Endothelial cell of umbilical vein (primary cell): Measurements from ENCODE around the gene BIRC3. TPM values are rescaled to one million over a fixed set of nuclear protein-coding genes. Genes with fewer than 3 reads are reported as not detected.

ENCODE experiments used
- BruUV-seq: library from RNA; stranded (reverse); fragments of 400-500 nt; replicated peaks from 2 replicates; lab custom pipeline; 2021; lab: Mats Ljungman, UMichigan
- CTCF ChIA-PET: fragments of 300-600, 350-600 bp; sonication (Branson Sonifier 250); formaldehyde crosslinking; loops from one replicate; lab custom pipeline; 2021; ENCODE audit warnings: antibody characterized with exemption, inconsistent platforms; lab: Charles Lee
- POLR2A ChIA-PET: fragments of 300-600, 350-600 bp; sonication (Branson Sonifier 250); formaldehyde crosslinking; loops from one replicate; lab custom pipeline; 2021; ENCODE audit warnings: antibody characterized with exemption, inconsistent platforms; lab: Charles Lee
- DNase-seq: peaks from one replicate; pipeline ENCODE4 v3.0.0-alpha.2; 2011; ENCODE audit warnings: low read depth, low spot score
- FAIRE-seq: peaks from 2 replicates; lab custom pipeline; 2011; peaks lifted over from hg19 to GRCh38; lab: Jason Lieb, UNC
- H2AFZ ChIP-seq: 2 replicates; pipeline ENCODE4 v1.6.0; 2012; ENCODE audit warnings: low read depth, low read length, control low read depth, inconsistent platforms
- H3K27ac ChIP-seq: 2 replicates; pipeline ENCODE4 v1.5.1; 2011; ENCODE audit warnings: low read depth, mild to moderate bottlenecking, control low read depth, low read length, moderate library complexity; ENCODE audit not compliant: insufficient read depth
- H3K27me3 ChIP-seq, 2 experiments: 2 replicates each; pipeline versions ENCODE4 v1.6.0 to v1.6.1; 2011; ENCODE audit warnings: low read length in 2 of 2, mixed read lengths in 1 of 2; ENCODE audit not compliant: control insufficient read depth in 2 of 2, insufficient read depth in 2 of 2
- H3K36me3 ChIP-seq, 2 experiments: 2 replicates in 1 of 2; 3 replicates in 1 of 2; pipeline ENCODE4 v1.5.1; 2011; ENCODE audit warnings: low read length in 2 of 2, mild to moderate bottlenecking in 1 of 2, moderate library complexity in 1 of 2; ENCODE audit not compliant: control insufficient read depth in 2 of 2, insufficient read depth in 2 of 2; ENCODE audit errors: extremely low read depth in 1 of 2
- H3K4me1 ChIP-seq: 3 replicates; pipeline ENCODE4 v1.5.1; 2011; ENCODE audit warnings: mild to moderate bottlenecking, low read length; ENCODE audit not compliant: control insufficient read depth, insufficient read depth; ENCODE audit errors: extremely low read depth
- H3K4me2 ChIP-seq: 2 replicates; pipeline ENCODE4 v1.6.1; 2011; ENCODE audit warnings: low read length, control low read depth, mixed read lengths; ENCODE audit not compliant: insufficient read depth
- H3K4me3 ChIP-seq, 3 experiments: fragments of 200-600 bp in 1 of 3; sonication (generic), shearing (Covaris generic) in 1 of 3; replicated peaks in 1 of 3; 2 replicates each; pipeline ENCODE4 v1.5.1; 2011 to 2016; ENCODE audit warnings: control low read depth in 3 of 3, low read length in 3 of 3, mild to moderate bottlenecking in 2 of 3, inconsistent platforms in 1 of 3, low read depth in 1 of 3, moderate library complexity in 1 of 3; ENCODE audit not compliant: insufficient read depth in 1 of 3
- H3K79me2 ChIP-seq: 2 replicates; pipeline ENCODE4 v1.6.0; 2012; ENCODE audit warnings: low read length, inconsistent platforms; ENCODE audit not compliant: control insufficient read depth, insufficient read depth
- H3K9ac ChIP-seq: replicated peaks from 2 replicates; pipeline ENCODE3; 2011; ENCODE audit warnings: low read length, control low read depth; ENCODE audit not compliant: insufficient read depth; ENCODE audit errors: extremely low read depth
- H3K9me1 ChIP-seq: replicated peaks from 3 replicates; pipeline ENCODE4 v1.6.0; 2011; ENCODE audit warnings: mild to moderate bottlenecking, low read length; ENCODE audit not compliant: control insufficient read depth, insufficient read depth; ENCODE audit errors: extremely low read depth
- H3K9me3 ChIP-seq: replicated peaks from 2 replicates; pipeline ENCODE4 v1.5.1; 2012; ENCODE audit warnings: low read length, inconsistent platforms; ENCODE audit not compliant: control insufficient read depth, insufficient read depth
- H4K20me1 ChIP-seq: replicated peaks from 2 replicates; pipeline ENCODE3; 2011; ENCODE audit warnings: mild to moderate bottlenecking, low read length; ENCODE audit not compliant: control insufficient read depth, insufficient read depth; ENCODE audit errors: extremely low read depth
- CTCF ChIP-seq, 2 donors: IDR thresholded peaks; 1 replicate in 1 of 2; 2 replicates in 1 of 2; pipeline ENCODE4 v1.5.1; 2011; ENCODE audit warnings: low read length in 2 of 2, mild to moderate bottlenecking in 2 of 2, moderate library complexity in 2 of 2, control low read depth in 1 of 2, inconsistent platforms in 1 of 2, low read depth in 1 of 2; ENCODE audit not compliant: insufficient read depth in 1 of 2; ENCODE audit errors: extremely low read depth in 1 of 2
- EZH2 ChIP-seq: IDR thresholded peaks from 2 replicates; pipeline ENCODE4 v1.6.1; 2012; ENCODE audit warnings: borderline replicate concordance, low read depth, mild to moderate bottlenecking, moderate library complexity, low read length, inconsistent platforms; ENCODE audit not compliant: severe bottlenecking
- FOS ChIP-seq: IDR thresholded peaks from 2 replicates; pipeline ENCODE4 v1.6.1; 2011; ENCODE audit warnings: mild to moderate bottlenecking, low read length, moderate library complexity, borderline replicate concordance; ENCODE audit not compliant: insufficient read depth
- GATA2 ChIP-seq: IDR thresholded peaks from 2 replicates; pipeline ENCODE4 v1.7.0; 2011; ENCODE audit warnings: low read depth, mild to moderate bottlenecking, moderate library complexity, mixed read lengths, low read length; ENCODE audit not compliant: insufficient read length, insufficient read depth
- JUN ChIP-seq: IDR thresholded peaks from 2 replicates; pipeline ENCODE4 v1.6.1; 2011; ENCODE audit warnings: borderline replicate concordance, low read depth; ENCODE audit not compliant: insufficient read length, insufficient read depth
- MAX ChIP-seq: IDR thresholded peaks from 2 replicates; pipeline ENCODE4 v1.6.1; 2011; ENCODE audit not compliant: insufficient read depth, insufficient read length
- MYC ChIP-seq: IDR thresholded peaks from one replicate; pipeline ENCODE4 v1.6.1; 2011; ENCODE audit warnings: mild to moderate bottlenecking, low read depth, low read length
- POLR2A ChIP-seq: IDR thresholded peaks from 2 replicates; pipeline ENCODE4 v1.6.1; 2012; ENCODE audit warnings: low read depth, mild to moderate bottlenecking, control low read depth, low read length
- POLR2AphosphoS5 ChIP-seq: IDR thresholded peaks from 2 replicates; pipeline ENCODE4 v1.6.1; 2012; ENCODE audit warnings: low read depth, mild to moderate bottlenecking, control low read depth, low read length, moderate library complexity; ENCODE audit not compliant: insufficient read depth
- dilution Hi-C: fragments of 300-500 bp; cut with MboI; formaldehyde crosslinking; loops from one replicate; pipeline ENCODE4 v1.15.0; 2019; ENCODE audit warnings: low sequenced_read_pairs; ENCODE audit not compliant: extremely low pct_ligation_motif_present
- intact Hi-C: fragments of 100-400 bp; cut with micrococcal nuclease; formaldehyde crosslinking; loops from one replicate; pipeline ENCODE4 v1.10.0; 2022
- polyA plus RNA-seq, 4 experiments: library from polyadenylated mRNA; depleted of rRNA in 3 of 4; stranded (reverse) in 3 of 4; unstranded in 1 of 4; fragments of >200 nt; gene quantifications; 2 replicates each; pipeline versions ENCODE4 v1.2.1 to v1.2.3, GENCODE V29; 2011 to 2012; ENCODE audit warnings: missing spikeins in 1 of 4
- total RNA-seq: library from RNA; stranded (reverse); gene quantifications from 2 replicates; pipeline ENCODE4 v1.2.3, GENCODE V29; 2021

The BIRC3 gene
- total and polyA plus RNA-seq, 2 donors (not counting 3 experiments of a cell fraction or from before 2014, with no cell fraction given), result 0.28 to 1.4 TPM

GRCh38 chr11:102386136-102386734, 69.0 kb downstream of the BIRC3 start:
- Histone ChIP-seq H3K4me1 (peaks cover 41% of the 10 kb centered on the region), H3K27me3 (no peaks in the 10 kb centered on the region), H4K20me1 (no peaks in the 10 kb centered on the region), H3K9me3 (no peaks in the 10 kb centered on the region), H3K4me2 (no peak overlapping the region), H3K79me2 (peaks cover 3% of the 10 kb centered on the region), H3K4me3 (no peak overlapping the region), H2AFZ (no peak overlapping the region), H3K9me1 (no peaks in the 10 kb centered on the region), H3K27ac (no peak overlapping the region), H3K9ac (no peak overlapping the region), H3K36me3 (peaks cover 9 to 12% of the 10 kb centered on the region in 2 experiments)
- peak; percentile 24 for DNase-seq
- FAIRE-seq, result no peak
- no TSS peak for BruUV-seq
- no peak for TF ChIP-seq POLR2A
- TF ChIP-seq EZH2, result no peak
- TF ChIP-seq MAX, result no peak
- no peak for TF ChIP-seq CTCF (IDR thresholded peaks at IDR 0.05; ENCODE audit: extremely low read depth in 1 of 2, insufficient read depth in 1 of 2, low read depth in 1 of 2, low read length in 2 of 2)
- TF ChIP-seq GATA2, result no peak
- no peak for TF ChIP-seq FOS
- TF ChIP-seq POLR2AphosphoS5, result no peak
- no peak for TF ChIP-seq MYC
- TF ChIP-seq JUN, result no peak
- CTCF ChIA-PET, result interaction anchor here (1.4 kb wide), 1 partner anchor 19 kb away, joined by 3 read pairs; no protein-coding TSS in a partner anchor
- dilution Hi-C loops (no loop called here), intact Hi-C loops (no loop called here)
- POLR2A ChIA-PET, result no interaction called here
